ENCODE results near the gene PTGES.
"Not testable (repeated sequence)": the region's sequence is repeated elsewhere in the genome, so short reads cannot be mapped to it uniquely, and the experiment has no call there.

PTGES gene

GRCh38 chr9:129752900-129753729, at the start of gene PTGES:
PTGES (minus strand) TSS chr9:129753042; CDS start chr9:129753012, 30 bp downstream.
- H3K27me3 ChIP-seq (ENCODE audit: insufficient read depth, low read depth, severe bottlenecking) = no peaks in the 10 kb centered on the region
- no peaks in the 10 kb centered on the region for H3K36me3 ChIP-seq
- peak within 1 kb of the TSS; percentile 48 for H3K27ac ChIP-seq
- TF ChIP-seq CTCF (IDR thresholded peaks at IDR 0.05; ENCODE audit: low read depth, low read length) = no peak
- H3K4me3 ChIP-seq (ENCODE audit: low read depth, low read length) = peak within 1 kb of the TSS; percentile 22
- H3K9me3 ChIP-seq (ENCODE audit: severe bottlenecking) = peaks cover 2% of the 10 kb centered on the region
- DNase-seq = peak; percentile 94

- Histone ChIP-seq H3K9me3 (ENCODE audit: severe bottlenecking) (no peaks in the 10 kb centered on the region), H3K36me3 (peaks cover 19% of the 10 kb centered on the region), H3K27ac (no peak overlapping the region), H3K27me3 (ENCODE audit: insufficient read depth, low read depth, severe bottlenecking) (no peaks in the 10 kb centered on the region), H3K4me3 (ENCODE audit: low read depth, low read length) (no peak overlapping the region)
- TF ChIP-seq CTCF (IDR thresholded peaks at IDR 0.05; ENCODE audit: low read depth, low read length) = no peak
- DNase-seq = no peak
Observed at GRCh38 chr9:129801504-129801903, 48.7 kb upstream of the PTGES start.

- DNase-seq = no peak
- Histone ChIP-seq H3K27ac (no peak overlapping the region), H3K27me3 (ENCODE audit: insufficient read depth, low read depth, severe bottlenecking) (no peaks in the 10 kb centered on the region), H3K9me3 (ENCODE audit: severe bottlenecking) (no peaks in the 10 kb centered on the region), H3K36me3 (peaks cover under 1% of the 10 kb centered on the region), H3K4me3 (ENCODE audit: low read depth, low read length) (no peak overlapping the region)
- TF ChIP-seq CTCF (IDR thresholded peaks at IDR 0.05; ENCODE audit: low read depth, low read length) = no peak
Observed at GRCh38 chr9:129798973-129799372, 46.1 kb upstream of the PTGES start.

GRCh38 chr9:129796029-129796428, 43.2 kb upstream of the PTGES start:
- not testable (repeated sequence) for H3K36me3 ChIP-seq; H3K27ac ChIP-seq; H3K9me3 ChIP-seq (ENCODE audit: severe bottlenecking); H3K27me3 ChIP-seq (ENCODE audit: insufficient read depth, low read depth, severe bottlenecking); H3K4me3 ChIP-seq (ENCODE audit: low read depth, low read length); DNase-seq

DNA sequence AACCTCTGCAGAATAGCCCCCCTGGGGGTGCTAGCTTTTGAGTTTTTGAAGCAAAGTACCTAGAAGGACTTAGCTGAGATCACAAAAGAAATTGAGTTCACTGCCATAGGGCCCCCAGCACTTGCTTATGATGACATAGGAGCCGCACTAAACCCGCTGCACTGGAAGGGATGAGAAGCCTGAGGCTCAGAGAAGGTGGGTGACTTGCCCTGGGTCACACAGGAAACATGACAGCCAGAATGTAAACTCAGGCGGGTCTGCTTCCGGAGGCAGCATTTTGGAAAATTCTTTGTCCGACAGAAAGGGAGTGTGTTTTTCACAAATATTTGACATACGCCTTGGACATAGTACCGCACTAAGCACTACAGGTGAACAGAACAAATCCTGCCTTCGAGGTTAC, 41.7 kb upstream of the PTGES start:
- TF ChIP-seq CTCF (IDR thresholded peaks at IDR 0.05; ENCODE audit: low read depth, low read length) = no peak
- Histone ChIP-seq H3K27me3 (ENCODE audit: insufficient read depth, low read depth, severe bottlenecking) (no peaks in the 10 kb centered on the region), H3K36me3 (no peaks in the 10 kb centered on the region), H3K4me3 (ENCODE audit: low read depth, low read length) (no peak overlapping the region), H3K9me3 (ENCODE audit: severe bottlenecking) (no peaks in the 10 kb centered on the region), H3K27ac (no peak overlapping the region)
- DNase-seq = no peak

GRCh38 chr9:129786481-129786880, 33.6 kb upstream of the PTGES start:
- Histone ChIP-seq H3K27me3 (ENCODE audit: insufficient read depth, low read depth, severe bottlenecking) (no peaks in the 10 kb centered on the region), H3K27ac (no peak overlapping the region), H3K9me3 (ENCODE audit: severe bottlenecking) (no peaks in the 10 kb centered on the region), H3K36me3 (no peaks in the 10 kb centered on the region), H3K4me3 (ENCODE audit: low read depth, low read length) (no peak overlapping the region)
- no peak for TF ChIP-seq CTCF (IDR thresholded peaks at IDR 0.05; ENCODE audit: low read depth, low read length)
- no peak for DNase-seq

All from WERI-Rb-1 (cell line).